RWPE1 (cell line): ENCODE measurements around the gene IRGQ.

Experiments used
- CTCF ChIA-PET: fragments of 350-600 bp; sonication (Branson Sonifier 250); formaldehyde crosslinking; extraction: SDS; loops from one replicate; lab custom pipeline; 2021; lab: Yijun Ruan, JAX
- POLR2A ChIA-PET: fragments of 400-600 bp; formaldehyde crosslinking; extraction: SDS; loops from one replicate; lab custom pipeline; 2020; ENCODE audit warnings: antibody characterized with exemption; ENCODE audit not compliant: low non-redundant PET; lab: Yijun Ruan, JAX
- DNase-seq: peaks from one replicate; pipeline ENCODE4 v3.0.0; 2012; ENCODE audit warnings: low spot score
- H3K27ac ChIP-seq: fragments of 450-650 bp; 2 replicates; pipeline ENCODE4 v1.5.1; 2017
- CTCF ChIP-seq: fragments of 450-650 bp; conservative IDR thresholded peaks from 2 replicates; pipeline ENCODE4 v1.5.1; 2017; ENCODE audit warnings: low read depth, mild to moderate bottlenecking

IRGQ gene

GRCh38 chr19:43560687-43561086, 35.2 kb downstream of the IRGQ start:
- H3K27ac ChIP-seq, result peak overlapping the region; percentile 31
- CTCF ChIA-PET, result no interaction called here
- no peak for DNase-seq

GRCh38 chr19:43555185-43555770, 40.7 kb downstream of the IRGQ start:
- POLR2A ChIA-PET, result no interaction called here
- DNase-seq, result peak; percentile 43
- CTCF ChIA-PET, result interaction anchor here (0.5 to 1.7 kb wide), 14 partner anchors 10 to 255 kb away, joined by 3 to 8 read pairs (median 4); no protein-coding TSS in a partner anchor
- peak; percentile 69 for TF ChIP-seq CTCF
- H3K27ac ChIP-seq, result no peak overlapping the region

More at GRCh38 chr19:43560687-43561086, 35.2 kb downstream of the IRGQ start:
- no peak for TF ChIP-seq CTCF
- POLR2A ChIA-PET, result interaction anchor here (0.7 kb wide), 1 partner anchor 239 kb away, joined by 4 read pairs; no protein-coding TSS in a partner anchor

DNA sequence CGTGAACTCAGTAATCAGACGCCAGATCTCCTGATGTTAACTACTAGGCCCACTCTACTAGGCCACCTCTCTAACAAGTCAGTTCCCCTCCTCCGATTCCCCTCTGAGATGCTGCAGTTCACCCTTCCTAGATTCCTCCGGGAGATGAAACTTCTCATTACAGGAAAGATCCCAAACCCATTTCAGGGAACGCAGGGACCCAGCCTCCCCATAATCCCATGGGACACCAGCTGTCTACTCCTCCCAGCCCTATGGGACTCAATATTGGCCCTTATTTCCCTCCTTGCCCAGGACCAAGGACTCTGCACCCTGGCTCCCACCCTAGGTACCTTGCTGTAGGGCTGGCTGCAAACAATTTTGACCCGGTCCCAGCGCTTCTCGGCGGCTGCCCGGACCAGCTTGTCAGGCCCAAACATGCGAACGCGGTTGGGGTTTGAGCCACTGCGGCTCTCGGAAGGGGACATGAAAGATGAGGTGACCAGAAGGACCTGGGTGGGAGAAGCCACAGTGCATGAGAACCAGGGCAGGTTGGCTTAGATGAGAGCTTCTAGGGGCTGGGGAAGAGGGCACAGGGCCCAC, 41.5 kb downstream of the IRGQ start:
- no peak for TF ChIP-seq CTCF
- no peak for DNase-seq
- ChIA-PET POLR2A (no interaction called here), CTCF (interaction anchor here (0.5 to 1.7 kb wide), 12 partner anchors 11 to 199 kb away, joined by 3 to 8 read pairs (median 4); no protein-coding TSS in a partner anchor)
- H3K27ac ChIP-seq, result no peak overlapping the region

GRCh38 chr19:43553656-43554055, 42.3 kb downstream of the IRGQ start:
- no peak for DNase-seq
- H3K27ac ChIP-seq, result no peak overlapping the region
- ChIA-PET POLR2A (no interaction called here), CTCF (interaction anchor here (0.7 kb wide), 1 partner anchor 351 kb away, joined by 9 read pairs; no protein-coding TSS in a partner anchor)
- TF ChIP-seq CTCF, result no peak

DNA sequence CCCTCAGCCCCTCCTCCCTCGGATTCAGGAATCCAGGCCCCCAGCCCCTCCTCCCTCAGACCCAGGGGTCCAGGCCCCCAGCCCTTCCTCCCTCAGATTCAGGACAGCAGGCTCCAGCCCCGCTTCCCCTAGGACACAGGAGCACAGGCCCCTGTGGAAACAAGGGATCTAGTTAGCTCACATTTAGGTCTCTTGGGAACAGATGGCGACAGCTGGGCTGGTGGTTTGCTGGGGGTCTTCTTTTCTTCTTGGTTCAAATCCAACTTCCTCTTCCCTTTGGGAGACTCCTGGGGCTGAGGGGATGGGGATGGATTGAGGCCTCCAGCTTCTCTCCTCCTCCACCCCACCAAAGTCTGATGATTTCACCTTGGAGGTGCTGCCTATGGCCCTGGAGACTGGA, 43.3 kb downstream of the IRGQ start:
- H3K27ac ChIP-seq, result no peak overlapping the region
- ChIA-PET CTCF (interaction anchor here (0.7 kb wide), 1 partner anchor 352 kb away, joined by 9 read pairs; no protein-coding TSS in a partner anchor), POLR2A (no interaction called here)
- DNase-seq, result no peak
- no peak for TF ChIP-seq CTCF

- ChIA-PET POLR2A (no interaction called here), CTCF (interaction anchor here (0.7 kb wide), 1 partner anchor 1853 kb away, joined by 3 read pairs; no protein-coding TSS in a partner anchor)
- TF ChIP-seq CTCF, result no peak
- no peak for DNase-seq
- no peak overlapping the region for H3K27ac ChIP-seq
Observed at GRCh38 chr19:43552198-43552450, 43.8 kb downstream of the IRGQ start.
